ENCODE data around the gene TMEM63A. TPM values are rescaled to one million over a fixed set of nuclear protein-coding genes. Genes with fewer than 3 reads are reported as not detected.

Gene TMEM63A
- total RNA-seq, 1 donor from 2014 or later = 4.7 TPM

DNA sequence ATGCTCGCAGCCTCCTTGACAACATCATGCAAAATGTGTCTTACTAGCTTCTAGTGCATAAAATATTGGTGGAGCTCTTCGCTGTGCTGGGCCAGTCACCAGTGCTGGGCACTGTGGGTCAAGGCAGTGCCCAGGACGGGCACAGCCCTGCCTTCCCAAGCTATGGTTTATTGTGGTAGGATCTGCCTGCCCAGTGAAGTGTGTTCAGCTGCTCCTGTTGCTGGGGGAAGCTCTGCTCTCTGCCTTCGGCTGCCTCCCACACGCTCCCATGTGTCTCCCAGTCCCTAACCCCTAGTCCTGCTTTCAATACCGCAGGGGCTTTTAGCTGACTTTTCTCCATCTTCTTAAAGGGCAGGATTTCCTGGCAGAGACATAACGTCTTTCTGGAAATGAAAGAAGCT is 56.6 kb downstream of the TMEM63A start:
- no peak overlapping the region for H3K4me3 ChIP-seq (ENCODE audit: low read depth, low read length)
- FAIRE-seq = no peak
- H3K27me3 ChIP-seq (ENCODE audit: control insufficient read depth, insufficient read depth, low read length) = no peaks in the 10 kb centered on the region
- TF ChIP-seq, protein P1, sequence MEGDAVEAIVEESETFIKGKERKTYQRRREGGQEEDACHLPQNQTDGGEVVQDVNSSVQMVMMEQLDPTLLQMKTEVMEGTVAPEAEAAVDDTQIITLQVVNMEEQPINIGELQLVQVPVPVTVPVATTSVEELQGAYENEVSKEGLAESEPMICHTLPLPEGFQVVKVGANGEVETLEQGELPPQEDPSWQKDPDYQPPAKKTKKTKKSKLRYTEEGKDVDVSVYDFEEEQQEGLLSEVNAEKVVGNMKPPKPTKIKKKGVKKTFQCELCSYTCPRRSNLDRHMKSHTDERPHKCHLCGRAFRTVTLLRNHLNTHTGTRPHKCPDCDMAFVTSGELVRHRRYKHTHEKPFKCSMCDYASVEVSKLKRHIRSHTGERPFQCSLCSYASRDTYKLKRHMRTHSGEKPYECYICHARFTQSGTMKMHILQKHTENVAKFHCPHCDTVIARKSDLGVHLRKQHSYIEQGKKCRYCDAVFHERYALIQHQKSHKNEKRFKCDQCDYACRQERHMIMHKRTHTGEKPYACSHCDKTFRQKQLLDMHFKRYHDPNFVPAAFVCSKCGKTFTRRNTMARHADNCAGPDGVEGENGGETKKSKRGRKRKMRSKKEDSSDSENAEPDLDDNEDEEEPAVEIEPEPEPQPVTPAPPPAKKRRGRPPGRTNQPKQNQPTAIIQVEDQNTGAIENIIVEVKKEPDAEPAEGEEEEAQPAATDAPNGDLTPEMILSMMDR (IDR thresholded peaks at IDR 0.05; ENCODE audit: insufficient read depth, low read length, severe bottlenecking) = no peak
- H3K36me3 ChIP-seq (ENCODE audit: control insufficient read depth, insufficient read depth, low read length) = peaks cover 4% of the 10 kb centered on the region
- no peak for DNase-seq (ENCODE audit: low read depth)

DNA sequence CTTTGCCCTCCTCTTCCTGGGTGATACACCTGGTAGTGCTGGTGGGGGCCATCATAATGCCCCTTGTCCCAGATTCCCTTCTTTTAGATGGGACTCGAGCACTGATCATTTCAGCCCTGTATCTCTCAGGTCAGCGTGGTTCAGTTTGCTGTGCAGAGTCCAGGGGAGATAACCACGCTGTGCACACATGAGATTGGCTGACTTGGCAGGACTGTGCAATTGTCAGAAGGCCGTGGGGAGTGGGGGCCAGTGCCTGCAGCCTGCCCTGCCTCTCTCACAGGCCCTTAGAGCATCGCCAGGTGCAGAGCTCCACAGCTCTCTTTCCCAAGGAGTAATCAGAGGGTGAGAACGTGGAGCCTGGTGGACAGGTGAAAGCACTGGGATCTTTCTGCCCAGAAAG is 57.1 kb downstream of the TMEM63A start:
- Histone ChIP-seq H3K4me3 (ENCODE audit: low read depth, low read length) (no peak overlapping the region), H3K27me3 (ENCODE audit: control insufficient read depth, insufficient read depth, low read length) (no peaks in the 10 kb centered on the region), H3K36me3 (ENCODE audit: control insufficient read depth, insufficient read depth, low read length) (peaks cover 4% of the 10 kb centered on the region)
- TF ChIP-seq, protein P1 (IDR thresholded peaks at IDR 0.05; ENCODE audit: insufficient read depth, low read length, severe bottlenecking) = no peak
- FAIRE-seq = no peak
- no peak for DNase-seq (ENCODE audit: low read depth)

DNA sequence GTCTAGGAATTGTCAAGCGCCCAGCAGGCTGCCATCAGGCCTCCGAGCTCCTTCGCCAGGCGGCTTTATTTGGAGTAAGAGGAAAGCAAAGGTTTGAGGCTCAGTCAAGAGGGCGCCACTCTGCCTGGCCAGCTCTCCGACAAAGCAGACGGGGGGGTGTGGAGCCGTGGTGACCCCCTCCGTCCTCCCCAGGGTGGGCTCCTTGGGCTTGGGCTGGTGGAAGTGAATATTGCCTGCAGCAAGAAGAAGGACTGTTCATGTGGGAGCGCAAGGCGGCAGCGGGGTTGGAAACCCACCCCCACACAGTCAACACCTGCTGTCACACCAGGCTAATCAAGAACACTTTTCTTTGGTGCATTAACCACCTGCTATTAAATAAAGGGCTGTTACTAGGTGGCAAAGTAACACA is 57.6 kb downstream of the TMEM63A start:
- Histone ChIP-seq H3K36me3 (ENCODE audit: control insufficient read depth, insufficient read depth, low read length) (peaks cover 4% of the 10 kb centered on the region), H3K27me3 (ENCODE audit: control insufficient read depth, insufficient read depth, low read length) (no peaks in the 10 kb centered on the region), H3K4me3 (ENCODE audit: low read depth, low read length) (no peak overlapping the region)
- no peak for FAIRE-seq
- no peak for DNase-seq (ENCODE audit: low read depth)
- TF ChIP-seq, protein P1 (IDR thresholded peaks at IDR 0.05; ENCODE audit: insufficient read depth, low read length, severe bottlenecking) = no peak

DNA sequence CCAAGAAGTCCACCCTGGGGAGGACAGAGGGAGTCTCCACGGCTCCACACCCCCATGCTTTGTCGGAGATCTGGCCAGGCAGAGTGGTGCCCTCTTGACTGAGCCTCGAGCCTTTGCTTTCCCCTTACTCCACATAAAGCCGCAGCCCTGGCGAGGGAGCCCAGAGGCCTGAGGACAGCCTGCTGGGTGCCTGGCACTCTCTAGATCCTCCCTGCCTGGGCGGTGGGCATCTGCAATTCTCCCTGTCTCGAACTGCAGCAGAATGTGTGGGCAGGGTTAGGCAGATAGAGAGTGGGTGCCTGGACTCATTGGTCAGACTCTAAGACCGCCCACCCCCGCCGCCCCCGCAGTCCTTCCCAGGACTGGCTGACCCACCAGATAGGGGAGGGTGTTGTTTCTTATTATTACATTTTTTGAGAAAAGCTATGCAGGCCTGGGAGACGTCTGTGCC is 58.3 kb downstream of the TMEM63A start:
- Histone ChIP-seq H3K4me3 (ENCODE audit: low read depth, low read length) (no peak overlapping the region), H3K27me3 (ENCODE audit: control insufficient read depth, insufficient read depth, low read length) (no peaks in the 10 kb centered on the region), H3K36me3 (ENCODE audit: control insufficient read depth, insufficient read depth, low read length) (peaks cover 2% of the 10 kb centered on the region)
- TF ChIP-seq, protein P1 (IDR thresholded peaks at IDR 0.05; ENCODE audit: insufficient read depth, low read length, severe bottlenecking) = no peak
- no peak for FAIRE-seq
- DNase-seq (ENCODE audit: low read depth) = no peak

DNA sequence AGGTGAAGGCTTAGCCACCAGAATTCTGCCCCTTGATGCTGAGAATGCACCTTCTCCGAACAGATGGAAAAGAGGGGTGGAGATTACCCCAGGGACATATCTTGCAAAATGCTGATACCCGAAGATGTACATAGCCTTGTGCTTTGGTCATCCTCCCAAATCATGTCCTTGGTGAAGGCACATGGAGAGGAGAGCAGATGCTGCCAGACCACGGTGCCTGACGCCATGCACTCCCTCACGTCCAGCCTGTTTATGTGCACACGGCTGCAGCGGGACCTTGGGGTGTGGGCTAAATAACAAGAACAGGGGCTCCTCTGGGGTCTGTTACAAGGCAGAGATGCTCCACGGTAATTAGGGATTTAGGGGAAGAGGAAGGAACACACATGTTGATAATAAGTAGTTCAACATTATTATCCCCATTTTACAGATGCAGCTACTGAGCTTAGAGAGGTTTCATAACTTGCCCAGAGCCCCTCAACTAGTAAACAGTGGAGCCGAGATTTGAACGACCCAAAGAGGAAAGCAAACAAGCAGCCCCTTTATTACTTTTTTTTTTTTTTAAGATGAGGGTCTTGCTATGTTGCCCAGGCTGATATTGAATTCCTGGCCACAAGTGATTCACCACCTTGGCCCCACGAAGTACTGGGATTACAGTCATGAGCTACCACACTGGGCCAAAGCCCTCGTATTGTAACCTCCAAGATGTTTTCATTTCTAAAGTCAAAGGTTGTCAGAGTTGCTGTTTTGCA is 59.4 kb downstream of the TMEM63A start:
- H3K4me3 ChIP-seq (ENCODE audit: low read depth, low read length) = no peak overlapping the region
- DNase-seq (ENCODE audit: low read depth) (no peak), FAIRE-seq (no peak)
- no peaks in the 10 kb centered on the region for H3K27me3 ChIP-seq (ENCODE audit: control insufficient read depth, insufficient read depth, low read length)
- peaks cover 2% of the 10 kb centered on the region for H3K36me3 ChIP-seq (ENCODE audit: control insufficient read depth, insufficient read depth, low read length)
- TF ChIP-seq, protein P1 (IDR thresholded peaks at IDR 0.05; ENCODE audit: insufficient read depth, low read length, severe bottlenecking) = no peak
